Neural progenitor cell (in vitro differentiated cells): Measurements from ENCODE around the gene PTPRB. TPM values are rescaled to one million over a fixed set of nuclear protein-coding genes. Genes with fewer than 3 reads are reported as not detected.
A peak's percentile ranks its signal among the peaks of the same experiment; 100 is the strongest.

Source experiments
- DNase-seq: peaks from one replicate; pipeline ENCODE4 v3.0.0-alpha.2; 2016; ENCODE audit warnings: low spot score
- H2AFZ ChIP-seq: fragments of 200-600 bp; sonication (generic); replicated peaks from 2 replicates; pipeline ENCODE4 v1.6.1; 2016; ENCODE audit warnings: antibody characterized with exemption
- H3F3A ChIP-seq: fragments of 200-600 bp; sonication (generic); 2 replicates; pipeline ENCODE4 v1.6.1; 2016; ENCODE audit warnings: antibody characterized with exemption, low read depth
- H3K27ac ChIP-seq: fragments of 200-600 bp; sonication (generic); 2 replicates; pipeline ENCODE4 v1.5.1; 2016; ENCODE audit warnings: mild to moderate bottlenecking
- H3K27me3 ChIP-seq: fragments of 200-600 bp; sonication (generic); 2 replicates; pipeline ENCODE4 v1.6.1; 2016; ENCODE audit warnings: mild to moderate bottlenecking, moderate library complexity
- H3K36me3 ChIP-seq: fragments of 200-600 bp; sonication (generic); 2 replicates; pipeline ENCODE4 v1.5.1; 2016
- H3K4me1 ChIP-seq: fragments of 200-600 bp; sonication (generic); 2 replicates; pipeline ENCODE4 v1.6.1; 2016; ENCODE audit warnings: mixed run types
- H3K4me2 ChIP-seq: fragments of 200-600 bp; sonication (generic); 2 replicates; pipeline ENCODE4 v1.6.1; 2016
- H3K4me3 ChIP-seq: fragments of 200-600 bp; sonication (generic); 2 replicates; pipeline ENCODE4 v1.5.1; 2016
- H3K79me2 ChIP-seq: fragments of 200-600 bp; sonication (generic); 2 replicates; pipeline ENCODE4 v1.6.1; 2016; ENCODE audit warnings: low read depth
- H3K9ac ChIP-seq: fragments of 200-600 bp; sonication (generic); 2 replicates; pipeline ENCODE4 v1.6.1; 2016
- H3K9me3 ChIP-seq: fragments of 200-600 bp; sonication (generic); 2 replicates; pipeline ENCODE4 v1.5.1; 2016; ENCODE audit warnings: low read depth
- H4K20me1 ChIP-seq: fragments of 200-600 bp; sonication (generic); 2 replicates; pipeline ENCODE4 v1.6.1; 2016; ENCODE audit warnings: low read depth
- H3K27ac Mint-ChIP-seq: 3 replicates; pipeline ENCODE4 v1.8.0; 2021; ENCODE audit warnings: mixed read lengths
- H3K27me3 Mint-ChIP-seq: 2 replicates; pipeline ENCODE4 v1.8.0; 2022; ENCODE audit warnings: low read depth, mild to moderate bottlenecking, inconsistent platforms, moderate library complexity, mixed read lengths; ENCODE audit not compliant: insufficient read depth
- H3K36me3 Mint-ChIP-seq: 3 replicates; pipeline ENCODE4 v1.8.0; 2021; ENCODE audit warnings: mixed read lengths
- H3K4me1 Mint-ChIP-seq: 3 replicates; pipeline ENCODE4 v1.8.0; 2021; ENCODE audit warnings: mixed read lengths
- H3K4me3 Mint-ChIP-seq: 3 replicates; pipeline ENCODE4 v1.8.0; 2021; ENCODE audit warnings: mild to moderate bottlenecking, moderate library complexity, mixed read lengths
- H3K9me3 Mint-ChIP-seq: 3 replicates; pipeline ENCODE4 v1.8.0; 2020; ENCODE audit warnings: mixed read lengths
- EZH2 ChIP-seq: fragments of 200-600 bp; sonication (generic); IDR thresholded peaks from 2 replicates; pipeline ENCODE4 v1.6.1; 2017; ENCODE audit warnings: antibody characterized with exemption, mild to moderate bottlenecking, moderate library complexity
- EZH2phosphoT487 ChIP-seq: fragments of 200-600 bp; sonication (generic); IDR thresholded peaks from 2 replicates; pipeline ENCODE4 v1.6.1; 2017; ENCODE audit warnings: antibody characterized with exemption
- total RNA-seq: library from RNA; depleted of rRNA; stranded (reverse); fragments of >200 nt; gene quantifications from 2 replicates; pipeline ENCODE4 v1.2.3, GENCODE V29; 2015; ENCODE audit warnings: low replicate concordance
- TF ChIP-seq, protein P1 (sequence below): fragments of 200-600 bp; sonication (generic); IDR thresholded peaks from 2 replicates; pipeline ENCODE4 v1.5.1; 2017; ENCODE audit warnings: antibody characterized with exemption, mild to moderate bottlenecking

Gene PTPRB
- total RNA-seq, 1 donor from 2014 or later = not detected

DNA sequence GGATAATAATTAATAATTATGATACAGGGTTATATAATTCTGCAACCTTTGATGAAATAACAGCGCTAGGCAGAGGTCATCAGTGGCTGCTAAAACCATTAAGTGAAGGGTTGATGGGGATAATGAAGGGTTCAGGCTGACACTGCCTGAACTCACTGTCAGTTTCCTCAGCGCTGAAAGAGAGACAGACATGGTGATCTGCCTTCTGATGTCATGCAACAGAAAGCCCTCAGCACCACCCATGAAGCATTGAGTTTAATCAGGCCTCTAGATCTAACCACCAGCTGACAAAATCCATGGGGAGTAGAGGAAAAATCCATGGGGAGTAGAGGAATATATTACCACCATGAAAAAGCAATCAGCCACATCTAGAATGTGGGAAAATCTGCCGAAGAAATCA is 107.6 kb downstream of the PTPRB start:
- no peak overlapping the region for H3K4me3 ChIP-seq
- DNase-seq = no peak

DNA sequence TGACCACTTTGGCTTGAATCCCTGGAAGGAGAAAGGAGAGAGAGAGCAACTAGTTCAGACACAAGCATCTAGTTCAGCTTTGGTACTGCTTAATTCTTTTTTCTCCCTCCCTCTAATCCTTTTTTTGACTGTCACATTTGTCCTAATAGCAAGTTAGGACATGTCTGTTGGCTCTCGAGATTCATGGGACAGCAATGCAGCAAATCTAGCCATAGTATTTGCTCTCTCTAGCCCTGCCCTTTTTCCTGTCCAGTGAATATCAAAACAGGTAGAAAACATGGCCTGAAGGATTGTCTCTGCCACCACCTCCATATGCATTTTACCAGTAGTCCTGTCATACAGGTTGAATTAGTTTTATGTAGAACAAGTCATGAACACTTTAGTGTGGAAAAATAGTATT is 116.4 kb downstream of the PTPRB start:
- Mint-ChIP-seq H3K4me1 (no peaks in the 10 kb centered on the region), H3K9me3 (peaks cover 8% of the 10 kb centered on the region), H3K4me3 (no peak overlapping the region), H3K27ac (no peak overlapping the region), H3K36me3 (no peaks in the 10 kb centered on the region), H3K27me3 (no peaks in the 10 kb centered on the region)
- Histone ChIP-seq H3K79me2 (no peaks in the 10 kb centered on the region), H3K36me3 (no peaks in the 10 kb centered on the region), H4K20me1 (no peaks in the 10 kb centered on the region), H3K27me3 (no peaks in the 10 kb centered on the region), H3K4me1 (no peaks in the 10 kb centered on the region), H3K4me2 (no peak overlapping the region), H3K27ac (no peak overlapping the region), H2AFZ (peak overlapping the region; percentile 50), H3K9ac (no peak overlapping the region), H3K9me3 (no peaks in the 10 kb centered on the region), H3K4me3 (no peak overlapping the region), H3F3A (no peaks in the 10 kb centered on the region)
- no peak for DNase-seq
- TF ChIP-seq EZH2 (no peak), EZH2phosphoT487 (no peak)
- TF ChIP-seq, protein P1, sequence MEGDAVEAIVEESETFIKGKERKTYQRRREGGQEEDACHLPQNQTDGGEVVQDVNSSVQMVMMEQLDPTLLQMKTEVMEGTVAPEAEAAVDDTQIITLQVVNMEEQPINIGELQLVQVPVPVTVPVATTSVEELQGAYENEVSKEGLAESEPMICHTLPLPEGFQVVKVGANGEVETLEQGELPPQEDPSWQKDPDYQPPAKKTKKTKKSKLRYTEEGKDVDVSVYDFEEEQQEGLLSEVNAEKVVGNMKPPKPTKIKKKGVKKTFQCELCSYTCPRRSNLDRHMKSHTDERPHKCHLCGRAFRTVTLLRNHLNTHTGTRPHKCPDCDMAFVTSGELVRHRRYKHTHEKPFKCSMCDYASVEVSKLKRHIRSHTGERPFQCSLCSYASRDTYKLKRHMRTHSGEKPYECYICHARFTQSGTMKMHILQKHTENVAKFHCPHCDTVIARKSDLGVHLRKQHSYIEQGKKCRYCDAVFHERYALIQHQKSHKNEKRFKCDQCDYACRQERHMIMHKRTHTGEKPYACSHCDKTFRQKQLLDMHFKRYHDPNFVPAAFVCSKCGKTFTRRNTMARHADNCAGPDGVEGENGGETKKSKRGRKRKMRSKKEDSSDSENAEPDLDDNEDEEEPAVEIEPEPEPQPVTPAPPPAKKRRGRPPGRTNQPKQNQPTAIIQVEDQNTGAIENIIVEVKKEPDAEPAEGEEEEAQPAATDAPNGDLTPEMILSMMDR = no peak

More for the DNA sequence above, 107.6 kb downstream of the PTPRB start:
- Histone ChIP-seq H3K79me2 (no peaks in the 10 kb centered on the region), H2AFZ (no peak overlapping the region), H3F3A (no peaks in the 10 kb centered on the region), H3K9me3 (no peaks in the 10 kb centered on the region), H3K9ac (no peak overlapping the region), H4K20me1 (no peaks in the 10 kb centered on the region), H3K4me2 (no peak overlapping the region), H3K27ac (no peak overlapping the region), H3K27me3 (no peaks in the 10 kb centered on the region), H3K4me1 (no peaks in the 10 kb centered on the region), H3K36me3 (no peaks in the 10 kb centered on the region)
- H3K4me3 Mint-ChIP-seq = no peak overlapping the region
- peaks cover 6% of the 10 kb centered on the region for H3K4me1 Mint-ChIP-seq
- H3K27ac Mint-ChIP-seq = no peak overlapping the region
- H3K36me3 Mint-ChIP-seq = no peaks in the 10 kb centered on the region
- TF ChIP-seq, protein P1 = no peak
- TF ChIP-seq EZH2phosphoT487 = no peak
- TF ChIP-seq EZH2 = no peak
- no peaks in the 10 kb centered on the region for H3K9me3 Mint-ChIP-seq
- H3K27me3 Mint-ChIP-seq = no peaks in the 10 kb centered on the region

DNA sequence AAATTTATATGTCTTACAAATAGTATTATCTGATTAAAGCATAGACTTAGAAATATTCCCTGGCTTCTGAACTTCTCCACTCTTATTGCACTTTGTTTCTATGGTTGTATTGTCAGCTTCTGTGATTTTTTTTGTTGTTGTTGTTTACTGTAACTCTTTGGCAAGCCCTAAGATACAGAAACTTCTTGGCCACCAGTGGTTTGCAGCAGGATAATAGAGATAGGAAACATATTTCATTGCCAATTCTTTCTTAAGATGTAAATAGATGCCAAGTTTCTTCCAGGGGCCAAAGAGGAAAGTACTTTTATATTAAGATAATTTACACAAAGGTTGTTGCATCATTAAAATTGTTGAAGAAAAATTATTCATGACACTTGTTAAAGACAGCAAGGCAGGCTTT is 123.8 kb downstream of the PTPRB start:
- no peaks in the 10 kb centered on the region for H4K20me1 ChIP-seq
- no peak overlapping the region for H3K9ac ChIP-seq
- Mint-ChIP-seq H3K27me3 (no peaks in the 10 kb centered on the region), H3K9me3 (peaks cover 2% of the 10 kb centered on the region), H3K4me3 (no peak overlapping the region), H3K4me1 (no peaks in the 10 kb centered on the region), H3K27ac (no peak overlapping the region), H3K36me3 (no peaks in the 10 kb centered on the region)
- H2AFZ ChIP-seq = no peak overlapping the region
- no peaks in the 10 kb centered on the region for H3K27me3 ChIP-seq
- H3K79me2 ChIP-seq = no peaks in the 10 kb centered on the region
- TF ChIP-seq EZH2phosphoT487 (no peak), EZH2 (no peak)
- TF ChIP-seq, protein P1 = no peak
- no peak for DNase-seq
- no peak overlapping the region for H3K4me3 ChIP-seq
- no peaks in the 10 kb centered on the region for H3F3A ChIP-seq
- no peaks in the 10 kb centered on the region for H3K9me3 ChIP-seq
- H3K27ac ChIP-seq = no peak overlapping the region
- H3K36me3 ChIP-seq = no peaks in the 10 kb centered on the region
- no peaks in the 10 kb centered on the region for H3K4me1 ChIP-seq
- H3K4me2 ChIP-seq = no peak overlapping the region
